ENCODE results near the gene TBCEL. TPM values are rescaled to one million over a fixed set of nuclear protein-coding genes. Genes with fewer than 3 reads are reported as not detected.
"Not testable (repeated sequence)": the region's sequence is repeated elsewhere in the genome, so short reads cannot be mapped to it uniquely, and the experiment has no call there.

Gene TBCEL
- polyA plus RNA-seq, 4 donors = 21.6 to 27.6 (median 26.9) TPM

DNA sequence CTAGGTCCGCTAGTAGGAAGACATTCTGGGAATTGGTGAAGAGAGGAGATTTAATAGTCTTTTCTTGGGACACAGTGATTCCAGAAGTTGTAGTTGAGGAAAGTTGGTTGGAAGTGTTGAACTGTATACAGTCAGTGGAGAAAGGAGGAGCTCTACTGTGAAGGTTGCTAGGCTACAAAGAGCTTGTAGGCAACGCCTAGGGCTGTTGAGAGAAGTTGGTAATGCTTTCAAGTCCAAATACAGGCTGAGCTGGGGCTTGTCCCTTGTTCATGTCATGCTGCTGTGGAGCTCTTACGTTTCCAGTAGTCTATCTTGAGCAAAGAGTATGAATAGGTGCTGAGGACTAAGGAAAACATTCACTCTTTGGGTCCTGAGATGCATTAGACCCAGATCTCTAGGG, 1.1 kb downstream of the TBCEL start:
- no peak for DNase-seq (ENCODE audit: low read depth in 4 of 4, low spot score in 3 of 4)

GRCh38 chr11:121029153-121029552, 5.3 kb downstream of the TBCEL start:
- no peak for DNase-seq (ENCODE audit: low read depth in 4 of 4, low spot score in 3 of 4)

- DNase-seq (ENCODE audit: low read depth in 4 of 4, low spot score in 3 of 4) = no peak
These were observed 6.0 kb downstream of the TBCEL start for GRCh38 chr11:121029813-121030445.

DNA sequence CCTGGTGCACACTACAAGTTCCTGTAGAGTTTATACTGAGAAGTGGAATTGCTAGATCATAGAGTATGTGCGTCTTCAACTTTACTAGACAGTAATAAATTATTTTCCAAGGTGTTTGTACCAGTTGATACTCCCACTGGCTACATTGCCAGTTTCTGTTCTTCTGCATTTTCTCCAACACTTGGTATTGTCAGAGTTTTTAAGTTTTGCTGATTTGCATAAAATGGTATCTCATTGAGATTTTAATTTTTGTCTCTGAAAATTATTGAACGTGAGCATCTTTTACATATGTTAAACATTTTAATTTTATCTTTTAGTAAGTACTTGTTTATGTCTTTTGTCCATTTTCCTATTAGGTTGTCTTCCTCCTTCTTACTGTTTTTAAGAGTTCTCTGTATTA, 7.3 kb downstream of the TBCEL start:
- DNase-seq (ENCODE audit: low read depth in 4 of 4, low spot score in 3 of 4) = no peak

DNA sequence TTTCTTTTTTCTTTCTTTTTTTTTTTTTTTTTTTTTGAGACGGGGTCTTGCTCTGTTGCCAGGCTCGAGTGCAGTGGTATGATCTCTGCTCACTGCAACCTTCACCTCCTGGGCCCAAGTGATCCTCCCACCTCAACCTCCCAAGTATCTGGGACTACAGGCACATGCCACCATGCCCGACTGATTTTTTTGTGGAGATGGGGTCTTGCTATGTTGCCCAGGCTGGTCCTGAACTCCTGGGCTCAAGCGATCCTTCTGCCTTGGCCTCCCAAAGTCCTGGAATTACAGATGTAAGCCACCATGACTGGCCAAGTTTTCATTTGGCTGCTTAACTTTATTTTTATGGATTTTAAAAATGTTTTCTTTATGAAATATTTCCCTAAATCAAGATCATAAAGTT, 7.7 kb downstream of the TBCEL start:
- DNase-seq (ENCODE audit: low read depth in 4 of 4, low spot score in 3 of 4) = not testable (repeated sequence)

DNA sequence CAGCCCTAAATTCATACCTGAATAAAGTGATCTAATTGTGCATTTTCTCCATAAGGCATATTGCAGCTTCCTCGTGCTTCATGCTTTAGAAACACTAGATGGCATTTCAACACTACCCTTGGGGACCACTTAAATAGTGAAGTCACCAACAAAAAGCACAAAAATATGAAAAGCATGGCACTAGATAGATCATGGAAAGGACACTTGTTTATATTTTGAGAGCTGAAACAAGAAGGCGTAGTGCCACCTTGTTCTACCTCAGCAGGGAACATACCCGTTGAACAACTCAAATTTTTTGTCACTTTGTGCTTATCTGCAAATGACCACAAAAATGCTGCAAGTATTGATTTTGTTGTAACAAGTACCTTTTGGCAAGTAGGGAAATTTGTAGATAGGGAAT, 8.6 kb downstream of the TBCEL start:
- DNase-seq (ENCODE audit: low read depth in 4 of 4, low spot score in 3 of 4) = no peak

GRCh38 chr11:121033635-121034034, 9.7 kb downstream of the TBCEL start:
- DNase-seq (ENCODE audit: low read depth in 4 of 4, low spot score in 3 of 4) = no peak

DNA sequence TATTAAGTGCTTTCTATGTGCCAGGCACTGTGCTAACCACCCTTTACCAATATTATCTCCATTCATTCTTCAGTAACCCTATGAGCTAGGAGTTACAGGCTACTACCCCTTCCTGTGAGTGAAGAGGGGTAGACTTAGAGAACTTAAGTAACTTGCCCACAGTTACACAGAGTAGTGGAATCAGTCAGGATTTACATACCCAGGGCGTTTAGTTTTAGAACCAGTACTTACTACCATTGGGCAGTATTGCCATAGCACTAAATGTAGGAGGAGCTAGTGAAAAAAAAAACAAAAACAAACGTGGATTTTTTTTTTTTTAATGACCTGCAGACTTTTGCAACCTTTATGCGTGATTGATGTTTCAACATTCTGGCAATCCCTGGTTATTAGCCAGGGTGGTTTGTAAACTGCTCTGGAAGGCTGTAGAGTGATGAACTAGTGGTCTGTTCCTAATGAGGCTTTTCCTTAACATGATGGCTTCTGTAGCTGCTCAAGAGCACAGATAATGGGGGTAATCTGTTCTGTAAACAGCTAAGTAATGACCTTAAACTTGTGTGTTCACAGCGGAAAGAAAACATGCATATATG, 11.4 kb downstream of the TBCEL start:
- DNase-seq (ENCODE audit: low read depth in 4 of 4, low spot score in 3 of 4) = no peak

DNA sequence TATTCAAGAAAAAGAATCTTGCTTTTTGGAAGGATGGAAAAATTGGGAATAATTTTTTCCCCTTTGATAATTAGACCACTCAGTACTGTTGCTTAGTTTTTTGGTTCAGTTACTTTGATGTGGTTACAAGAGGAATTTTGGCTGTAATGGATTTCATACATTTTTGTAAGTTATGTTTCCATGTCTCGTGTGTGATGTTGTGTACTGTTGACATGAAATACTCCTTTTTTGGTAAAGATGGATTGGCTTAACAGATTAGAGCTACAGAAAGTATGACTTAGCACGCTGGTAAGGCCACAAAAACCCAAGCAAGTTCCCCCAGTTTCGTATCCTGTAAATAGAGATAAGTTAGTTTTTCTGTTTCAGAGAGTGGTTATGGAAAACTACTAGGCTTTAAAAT, 11.9 kb downstream of the TBCEL start:
- DNase-seq (ENCODE audit: low read depth in 4 of 4, low spot score in 3 of 4) = no peak

DNA sequence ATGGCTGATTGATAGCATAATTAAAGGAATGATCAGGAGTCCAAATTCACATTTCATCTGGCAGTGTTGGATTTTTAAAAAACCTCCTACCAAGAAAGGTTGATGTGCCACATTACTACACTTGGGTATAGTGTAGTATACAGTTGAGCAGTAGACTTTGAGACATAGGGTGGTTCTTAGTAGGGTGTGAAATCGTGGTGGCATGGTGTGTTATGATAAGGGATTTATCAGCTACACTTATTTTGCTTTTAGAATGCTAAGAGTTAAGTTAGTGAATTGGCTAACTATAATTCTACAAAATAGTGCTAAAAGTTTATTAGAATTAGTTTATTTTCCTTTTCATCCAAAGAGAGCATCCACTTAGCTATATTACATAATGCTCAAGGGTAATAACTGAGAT, 13.1 kb downstream of the TBCEL start:
- DNase-seq (ENCODE audit: low read depth in 4 of 4, low spot score in 3 of 4) = no peak

- no peak for DNase-seq (ENCODE audit: low read depth in 4 of 4, low spot score in 3 of 4)
These were observed 14.9 kb downstream of the TBCEL start for GRCh38 chr11:121038648-121039409.

DNA sequence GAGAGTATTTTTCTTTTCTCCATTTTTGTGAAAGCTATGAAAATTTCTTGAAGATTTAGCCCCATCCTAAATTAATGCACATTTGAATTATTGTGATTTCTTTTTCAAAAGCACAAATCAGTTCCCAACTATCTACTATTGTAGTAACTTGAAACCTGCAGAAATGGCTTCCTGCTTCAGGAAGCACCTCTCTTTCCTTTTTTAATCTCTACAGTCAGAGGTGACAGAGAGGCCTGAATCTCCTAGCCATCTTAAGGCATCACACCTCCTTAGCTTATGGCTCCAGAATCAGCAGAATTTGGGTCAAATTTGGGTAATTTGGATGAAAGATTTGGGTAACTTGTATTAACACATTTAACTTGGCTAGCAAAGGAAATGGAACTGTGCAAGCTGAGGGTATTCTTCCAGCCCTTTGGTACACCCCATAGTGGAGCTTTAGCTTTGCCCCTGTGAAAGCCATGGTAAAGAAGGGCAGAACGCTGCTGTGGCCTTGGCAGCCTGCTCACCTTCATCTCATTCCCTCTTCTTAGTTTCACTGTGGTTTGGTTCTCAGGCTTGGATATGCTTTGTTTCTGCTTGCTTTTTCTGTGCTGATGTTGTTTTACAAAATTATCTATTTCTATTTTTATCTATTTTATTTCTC, 16.2 kb downstream of the TBCEL start:
- no peak for DNase-seq (ENCODE audit: low read depth in 4 of 4, low spot score in 3 of 4)

- no peak for DNase-seq (ENCODE audit: low read depth in 4 of 4, low spot score in 3 of 4)
These were observed 16.7 kb downstream of the TBCEL start for GRCh38 chr11:121040614-121041002.

DNA sequence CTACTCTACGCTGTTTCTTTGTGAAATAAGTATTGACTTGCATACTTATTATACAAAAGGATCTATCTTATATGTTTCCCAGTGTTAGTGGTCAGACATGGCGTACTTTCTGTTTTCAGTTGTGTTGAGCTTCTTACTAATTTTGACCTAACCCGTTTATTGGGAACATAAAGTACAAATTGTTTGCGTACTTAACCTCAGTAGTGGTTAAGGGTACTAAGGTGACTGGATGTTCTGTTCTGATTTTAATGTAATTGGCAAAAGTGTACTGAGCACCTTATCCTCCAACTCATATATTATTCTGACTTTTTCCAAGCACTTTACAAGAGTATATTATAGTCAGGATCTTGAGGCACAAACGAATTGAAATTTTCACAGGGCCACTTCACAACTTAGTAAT, 17.2 kb downstream of the TBCEL start:
- no peak for DNase-seq (ENCODE audit: low read depth in 4 of 4, low spot score in 3 of 4)

GRCh38 chr11:121042296-121042695, 18.4 kb downstream of the TBCEL start:
- DNase-seq (ENCODE audit: low read depth in 4 of 4, low spot score in 3 of 4) = no peak

DNA sequence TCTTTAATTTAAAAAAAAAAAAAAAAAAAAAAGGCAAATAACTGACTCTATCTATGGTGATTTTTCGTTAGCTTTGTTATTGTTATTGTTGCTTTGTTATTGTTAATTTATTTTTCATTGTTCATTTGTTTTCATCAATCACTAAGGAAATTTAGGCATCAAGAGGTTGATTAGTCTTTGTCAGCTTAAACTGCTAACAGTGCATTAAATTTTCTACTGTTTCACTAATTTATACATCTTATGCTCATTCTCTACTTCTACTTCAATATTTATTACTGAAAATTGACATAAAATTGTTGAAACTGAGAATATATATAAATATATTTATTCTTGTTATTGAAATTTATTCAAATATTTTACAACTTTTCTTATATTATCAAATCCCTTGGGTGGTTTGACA, 24.0 kb downstream of the TBCEL start:
- DNase-seq (ENCODE audit: low read depth in 4 of 4, low spot score in 3 of 4) = no peak

- DNase-seq (ENCODE audit: low read depth in 4 of 4, low spot score in 3 of 4) = no peak
These were observed 24.7 kb downstream of the TBCEL start for GRCh38 chr11:121048464-121049233.

- DNase-seq (ENCODE audit: low read depth in 4 of 4, low spot score in 3 of 4) = no peak
These were observed 29.3 kb downstream of the TBCEL start for GRCh38 chr11:121053244-121053643.

GRCh38 chr11:121054266-121054665, 30.4 kb downstream of the TBCEL start:
- no peak for DNase-seq (ENCODE audit: low read depth in 4 of 4, low spot score in 3 of 4)

- no peak for DNase-seq (ENCODE audit: low read depth in 4 of 4, low spot score in 3 of 4)
These were observed 31.2 kb downstream of the TBCEL start for GRCh38 chr11:121055076-121055475.

DNA sequence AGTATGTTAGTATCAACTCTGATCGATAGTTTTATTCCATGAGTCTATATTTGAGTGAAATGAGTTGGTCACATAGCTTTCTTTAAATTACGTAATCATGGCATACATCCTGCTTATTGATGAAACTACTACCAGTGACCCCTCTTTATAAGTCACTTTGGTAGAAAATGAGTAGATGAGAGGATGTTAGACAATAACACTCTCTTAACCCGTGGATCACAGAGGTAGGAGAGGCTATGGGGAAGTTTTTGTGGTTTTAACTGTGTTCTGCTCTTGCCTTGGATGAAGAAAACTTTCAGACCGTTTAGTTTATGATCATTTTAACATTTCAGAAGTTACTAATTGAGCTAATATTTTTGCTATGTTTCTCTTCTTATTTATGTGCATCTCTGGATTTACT, 34.0 kb downstream of the TBCEL start:
- no peak for DNase-seq (ENCODE audit: low read depth in 4 of 4, low spot score in 3 of 4)

Data from right renal pelvis (tissue), 4 donors.